Heart right ventricle (tissue), 16 donors: ENCODE results near the gene PRICKLE2. TPM values are rescaled to one million over a fixed set of nuclear protein-coding genes. Genes with fewer than 3 reads are reported as not detected.

Experiments used
- ATAC-seq, 8 donors: fragments of 200-7000 bp; cut with Tn5 transposase; one replicate each; pipeline ENCODE4 v1.9.1; 2020; ENCODE audit warnings: mild to moderate bottlenecking in 8 of 8, moderate library complexity in 8 of 8, moderate number of reproducible peaks in 1 of 8
- DNase-seq, 2 donors: peaks; one replicate each; pipeline ENCODE4 v3.0.0-alpha.2; 2020
- H3K27ac ChIP-seq, 10 donors: fragments of 200-600 bp; sonication (generic) in 2 of 10; one replicate each; pipeline versions ENCODE4 v1.5.0 to v1.8.0; 2020 to 2022; ENCODE audit warnings: mild to moderate bottlenecking in 3 of 10
- H3K27me3 ChIP-seq, 7 donors: fragments of 200-600 bp; one replicate each; pipeline ENCODE4 v1.8.0; 2021 to 2022; ENCODE audit warnings: mild to moderate bottlenecking in 2 of 7
- H3K36me3 ChIP-seq, 9 donors: fragments of 200-600 bp; sonication (generic) in 1 of 9; one replicate each; pipeline versions ENCODE4 v1.5.0 to v1.8.0; 2020 to 2022; ENCODE audit warnings: mild to moderate bottlenecking in 2 of 9
- H3K4me1 ChIP-seq, 9 donors: fragments of 200-600 bp; sonication (generic) in 1 of 9; one replicate each; pipeline versions ENCODE4 v1.5.0 to v1.8.0; 2020 to 2022; ENCODE audit warnings: mild to moderate bottlenecking in 4 of 9
- H3K4me3 ChIP-seq, 10 donors: fragments of 200-600 bp; sonication (generic) in 2 of 10; one replicate each; pipeline versions ENCODE4 v1.5.0 to v1.8.0; 2020 to 2022; ENCODE audit warnings: mild to moderate bottlenecking in 7 of 10, moderate library complexity in 2 of 10
- H3K9me3 ChIP-seq, 11 donors: fragments of 200-600 bp in 10 of 11; sonication (generic) in 2 of 11; one replicate each; pipeline versions ENCODE4 v1.5.0 to v1.8.0; 2013 to 2022; ENCODE audit warnings: mild to moderate bottlenecking in 2 of 11, control low read depth in 1 of 11, moderate library complexity in 1 of 11
- WGBS, 2 donors: extraction: QIAGEN DNeasy Blood & Tissue Kit; methylation state at CpG; one replicate each; pipeline ENCODE4 v1.1.7; 2013; ENCODE audit warnings: inconsistent platforms in 1 of 2; 5-methylcytosine and 5-hydroxymethylcytosine counted together
- intact Hi-C, 10 donors: fragments of 100-400 bp; cut with DNase I; formaldehyde crosslinking; loops; one replicate each; pipeline versions ENCODE4 v1.11.1 to v1.14.2; 2022
- polyA plus RNA-seq, 2 donors: library from polyadenylated mRNA; stranded (reverse); fragments of 200-250 nt; gene quantifications; one replicate each; pipeline ENCODE4 v1.2.3, GENCODE V29; 2013
- total RNA-seq, 10 donors: library from RNA; stranded (reverse); fragmentation: NEBNext Ultra II Directional in 3 of 10; extraction: Animal tissue kit (Norgen Biotek cat#: 25700) in 3 of 10; gene quantifications; one replicate each; pipeline versions ENCODE4 v1.2.1 to v1.2.4, GENCODE V29; 2021 to 2023
- TF ChIP-seq, protein P1 (sequence below), 9 donors: fragments of 200-600 bp; sonication (generic) in 2 of 9; IDR thresholded peaks; one replicate each; pipeline versions ENCODE4 v1.5.0 to v1.8.0; 2021 to 2022; ENCODE audit warnings: antibody characterized with exemption in 9 of 9, mild to moderate bottlenecking in 5 of 9, moderate library complexity in 1 of 9
- donor health status: Arrhythmogenic right ventricular cardiomyopathy.
- donor health status: ischemic (EF 13 %, LVEDD 7.1; RV severe dilation, severe dysfunction).
- donor health status: healthy with polysubstance abuse.
- donor health status: DM: no; HTN: yes; CAD: no.
- donor health status: DM: no; HTN: no; CAD: no.
- donor health status: ischemic (EF 25% LVEDD 6.9; RV normal size, moderate dysfunction).
- donor health status: ischemic (EF 25% LVEDD 5.7; RV mildly dilated, moderate dysfunction).
- donor health status: healthy.
- donor health status: DM: yes; HTN: yes; CAD: no.
- donor health status: Ischemic cardiomyopathy.
- donor health status: ischemic (EF 35%, LVEDD 5.7; RV mildly dilated, moderate dysfunction).
- donor health status: nonischemic (EF 11% LVEDD 7.7; RV severe dilation, severe dysfunction).
- donor health status: DM: yes; HTN: yes; CAD: no.
- donor health status: PGD.
- donor health status: ischemic (EF 29% LVEDD 5.4; RV normal size, mild dysfunction).
- donor health status: nonischemic (EF 23%, LVEDD 6.1; RV moderate dilation, normal function).

The PRICKLE2 gene
- total and polyA plus RNA-seq, 12 donors: 1.8 to 12.2 (median 8.1) TPM

DNA sequence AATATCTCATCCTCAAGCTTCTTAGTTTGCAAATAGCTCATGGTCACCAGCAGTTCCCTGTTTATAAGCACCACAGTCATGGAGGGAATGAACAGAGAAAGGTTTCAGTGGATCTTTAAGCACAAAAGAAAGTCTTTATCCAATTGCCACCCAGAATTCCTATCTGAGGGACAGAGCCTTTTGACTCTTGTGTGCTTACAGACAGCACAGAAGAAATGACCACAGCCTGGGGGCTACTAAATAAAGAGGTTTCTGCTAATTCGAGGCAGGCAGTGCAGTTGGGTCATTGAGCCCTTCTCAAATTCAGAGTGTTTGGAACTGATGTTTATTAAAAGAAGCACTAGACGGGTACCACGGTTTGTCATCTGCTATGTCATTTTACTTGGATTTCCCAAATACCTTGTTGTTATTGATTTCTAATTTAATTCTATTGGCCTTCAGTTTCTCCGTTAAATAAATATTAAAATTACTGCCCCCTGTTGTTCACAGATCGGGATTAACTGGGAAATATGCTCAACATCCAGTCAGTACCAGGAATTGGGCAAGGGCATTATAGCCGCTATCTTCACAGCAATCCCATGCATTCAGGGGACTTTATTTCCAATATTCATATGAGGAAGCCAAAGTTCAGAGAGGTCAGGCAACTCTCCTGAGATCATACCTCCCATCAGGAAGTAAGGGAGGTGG is 3.6 kb downstream of the PRICKLE2 start:
- H3K4me1 ChIP-seq: peaks cover 12 to 98% (median 73%) of the 10 kb centered on the region in 9 donors
- H3K4me3 ChIP-seq: peak overlapping the region in 2 of 10 donors; percentile 49 to 54
- ATAC-seq (no peak), DNase-seq (no peak)
- no peaks in the 10 kb centered on the region for H3K27me3 ChIP-seq
- H3K36me3 ChIP-seq: no peaks in the 10 kb centered on the region
- H3K27ac ChIP-seq: peak overlapping the region in 5 of 10 donors; percentile 28 to 85 (median 49)
- WGBS, 2 donors: 81 to 86% methylated on average over 6 of the region's 6 CpGs
- no peaks in the 10 kb centered on the region for H3K9me3 ChIP-seq
- TF ChIP-seq, protein P1, sequence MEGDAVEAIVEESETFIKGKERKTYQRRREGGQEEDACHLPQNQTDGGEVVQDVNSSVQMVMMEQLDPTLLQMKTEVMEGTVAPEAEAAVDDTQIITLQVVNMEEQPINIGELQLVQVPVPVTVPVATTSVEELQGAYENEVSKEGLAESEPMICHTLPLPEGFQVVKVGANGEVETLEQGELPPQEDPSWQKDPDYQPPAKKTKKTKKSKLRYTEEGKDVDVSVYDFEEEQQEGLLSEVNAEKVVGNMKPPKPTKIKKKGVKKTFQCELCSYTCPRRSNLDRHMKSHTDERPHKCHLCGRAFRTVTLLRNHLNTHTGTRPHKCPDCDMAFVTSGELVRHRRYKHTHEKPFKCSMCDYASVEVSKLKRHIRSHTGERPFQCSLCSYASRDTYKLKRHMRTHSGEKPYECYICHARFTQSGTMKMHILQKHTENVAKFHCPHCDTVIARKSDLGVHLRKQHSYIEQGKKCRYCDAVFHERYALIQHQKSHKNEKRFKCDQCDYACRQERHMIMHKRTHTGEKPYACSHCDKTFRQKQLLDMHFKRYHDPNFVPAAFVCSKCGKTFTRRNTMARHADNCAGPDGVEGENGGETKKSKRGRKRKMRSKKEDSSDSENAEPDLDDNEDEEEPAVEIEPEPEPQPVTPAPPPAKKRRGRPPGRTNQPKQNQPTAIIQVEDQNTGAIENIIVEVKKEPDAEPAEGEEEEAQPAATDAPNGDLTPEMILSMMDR (IDR thresholded peaks at IDR 0.05): no peak
- intact Hi-C loops: loop anchor here in 4 of 10 donors (2.0 to 10.0 kb wide), 6 partner anchors 41 to 194 kb away; no protein-coding TSS in a partner anchor

GRCh38 chr3:64220161-64220914 is 4.9 kb downstream of the PRICKLE2 start:
- no peaks in the 10 kb centered on the region for H3K27me3 ChIP-seq
- H3K27ac ChIP-seq: peak overlapping the region in 9 of 10 donors; percentile 4 to 73 (median 50)
- TF ChIP-seq, protein P1 (IDR thresholded peaks at IDR 0.05): no peak
- intact Hi-C loops: loop anchor here in 4 of 10 donors (5.0 to 10.0 kb wide), 5 partner anchors 42 to 193 kb away; no protein-coding TSS in a partner anchor
- H3K9me3 ChIP-seq: no peaks in the 10 kb centered on the region
- no peak overlapping the region for H3K4me3 ChIP-seq
- DNase-seq: no peak
- 35 to 46% methylated on average over 8 of the region's 8 CpGs for WGBS, 2 donors
- no peaks in the 10 kb centered on the region for H3K36me3 ChIP-seq
- H3K4me1 ChIP-seq: peaks cover 15 to 98% (median 72%) of the 10 kb centered on the region in 9 donors
- ATAC-seq: peak in 6 of 8 donors; percentile 4 to 38 (median 18)

GRCh38 chr3:64218746-64219145 is 6.5 kb downstream of the PRICKLE2 start:
- H3K27me3 ChIP-seq: no peaks in the 10 kb centered on the region
- H3K27ac ChIP-seq: no peak overlapping the region
- TF ChIP-seq, protein P1 (IDR thresholded peaks at IDR 0.05): no peak
- WGBS, 2 donors: 42 to 49% methylated on average over 4 of the region's 4 CpGs
- ATAC-seq: no peak
- no peak for DNase-seq
- H3K4me1 ChIP-seq: peaks cover 10 to 98% (median 71%) of the 10 kb centered on the region in 9 donors
- H3K9me3 ChIP-seq: no peaks in the 10 kb centered on the region
- no peaks in the 10 kb centered on the region for H3K36me3 ChIP-seq
- no peak overlapping the region for H3K4me3 ChIP-seq
- intact Hi-C loops: loop anchor here in 1 of 10 donors (5.0 kb wide), 1 partner anchor 46 kb away; no protein-coding TSS in a partner anchor

GRCh38 chr3:64218329-64218728 is 6.9 kb downstream of the PRICKLE2 start:
- intact Hi-C loops: loop anchor here in 1 of 10 donors (5.0 kb wide), 1 partner anchor 46 kb away; no protein-coding TSS in a partner anchor
- peaks cover 10 to 98% (median 70%) of the 10 kb centered on the region in 9 donors for H3K4me1 ChIP-seq
- DNase-seq (no peak), ATAC-seq (no peak)
- no peak overlapping the region for H3K27ac ChIP-seq
- H3K9me3 ChIP-seq: no peaks in the 10 kb centered on the region
- TF ChIP-seq, protein P1 (IDR thresholded peaks at IDR 0.05): no peak
- H3K36me3 ChIP-seq: no peaks in the 10 kb centered on the region
- WGBS, 2 donors: 95% methylated on average over 3 of the region's 3 CpGs
- H3K27me3 ChIP-seq: no peaks in the 10 kb centered on the region
- no peak overlapping the region for H3K4me3 ChIP-seq
